GM12865 (cell line): ENCODE results near the gene ATXN7.
A peak's percentile ranks its signal among the peaks of the same experiment; 100 is the strongest.

Experiments
- DNase-seq: peaks from one replicate; pipeline ENCODE4 v3.0.0; 2010; ENCODE audit warnings: low read depth
- H3K4me3 ChIP-seq: 2 replicates; pipeline ENCODE4 v1.5.1; 2011; ENCODE audit warnings: mild to moderate bottlenecking, low read depth, low read length, control low read depth
- TF ChIP-seq, protein P1 (sequence below): IDR thresholded peaks from 2 replicates; pipeline ENCODE4 v1.5.1; 2011; ENCODE audit warnings: low read length, control low read depth, low read depth, inconsistent platforms; ENCODE audit not compliant: insufficient read depth; ENCODE audit errors: missing control alignments

The ATXN7 gene

DNA sequence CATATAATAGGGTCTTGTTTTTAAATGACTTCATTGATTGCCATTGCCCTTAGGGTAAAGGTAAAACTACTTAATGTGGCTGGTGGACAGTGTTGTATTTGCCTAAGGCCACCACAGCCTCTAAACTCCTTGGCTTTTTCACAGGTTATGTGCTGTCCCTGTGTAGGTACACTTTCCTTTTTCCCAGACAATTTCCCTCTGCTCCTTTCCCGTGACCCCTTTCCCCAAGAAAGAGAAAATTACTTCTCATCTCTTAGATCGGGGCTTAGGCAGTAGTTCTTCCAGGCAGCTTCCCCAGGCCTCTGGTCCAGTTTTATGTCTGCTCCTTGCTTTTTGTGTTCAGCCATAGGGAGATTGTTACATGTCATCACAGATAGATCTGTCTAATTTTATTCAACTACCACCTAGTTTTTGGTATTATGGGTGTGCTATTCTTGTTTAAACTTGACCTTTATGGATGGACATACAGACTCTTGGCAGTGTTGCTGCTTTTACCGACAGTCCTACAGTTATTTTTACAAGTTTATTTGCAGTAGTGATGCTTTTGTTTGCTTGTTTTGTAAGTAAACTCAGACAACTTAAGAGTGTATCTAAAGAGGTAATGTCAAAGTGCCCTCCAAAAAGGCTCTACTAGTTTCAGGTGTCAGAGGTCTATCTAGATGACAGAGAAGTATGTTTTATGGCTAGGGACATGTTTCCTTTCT, 69.0 kb downstream of the ATXN7 start:
- no peak for DNase-seq
- H3K4me3 ChIP-seq = no peak overlapping the region
- TF ChIP-seq, protein P1, sequence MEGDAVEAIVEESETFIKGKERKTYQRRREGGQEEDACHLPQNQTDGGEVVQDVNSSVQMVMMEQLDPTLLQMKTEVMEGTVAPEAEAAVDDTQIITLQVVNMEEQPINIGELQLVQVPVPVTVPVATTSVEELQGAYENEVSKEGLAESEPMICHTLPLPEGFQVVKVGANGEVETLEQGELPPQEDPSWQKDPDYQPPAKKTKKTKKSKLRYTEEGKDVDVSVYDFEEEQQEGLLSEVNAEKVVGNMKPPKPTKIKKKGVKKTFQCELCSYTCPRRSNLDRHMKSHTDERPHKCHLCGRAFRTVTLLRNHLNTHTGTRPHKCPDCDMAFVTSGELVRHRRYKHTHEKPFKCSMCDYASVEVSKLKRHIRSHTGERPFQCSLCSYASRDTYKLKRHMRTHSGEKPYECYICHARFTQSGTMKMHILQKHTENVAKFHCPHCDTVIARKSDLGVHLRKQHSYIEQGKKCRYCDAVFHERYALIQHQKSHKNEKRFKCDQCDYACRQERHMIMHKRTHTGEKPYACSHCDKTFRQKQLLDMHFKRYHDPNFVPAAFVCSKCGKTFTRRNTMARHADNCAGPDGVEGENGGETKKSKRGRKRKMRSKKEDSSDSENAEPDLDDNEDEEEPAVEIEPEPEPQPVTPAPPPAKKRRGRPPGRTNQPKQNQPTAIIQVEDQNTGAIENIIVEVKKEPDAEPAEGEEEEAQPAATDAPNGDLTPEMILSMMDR = no peak

DNA sequence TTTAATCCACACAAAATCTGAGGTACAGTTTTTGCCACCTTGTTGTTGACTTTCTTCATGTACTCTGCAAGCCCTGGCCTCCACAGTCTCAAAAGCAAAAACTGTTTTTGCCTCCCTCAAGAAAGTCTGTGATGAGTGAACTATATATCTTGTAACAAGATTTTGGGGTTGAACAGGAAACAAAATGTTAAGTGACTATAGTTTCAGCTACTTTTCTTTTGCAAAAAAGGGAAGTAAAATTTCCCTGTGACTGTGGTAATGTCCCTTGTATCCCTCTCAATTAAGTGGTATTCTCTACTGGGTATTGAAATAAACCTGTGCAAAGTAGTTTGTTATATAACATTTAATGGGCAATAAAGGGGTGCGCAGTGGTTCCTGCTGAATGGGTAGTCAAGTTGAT, 69.8 kb downstream of the ATXN7 start:
- TF ChIP-seq, protein P1 = no peak
- DNase-seq = peak; percentile 67
- no peak overlapping the region for H3K4me3 ChIP-seq

DNA sequence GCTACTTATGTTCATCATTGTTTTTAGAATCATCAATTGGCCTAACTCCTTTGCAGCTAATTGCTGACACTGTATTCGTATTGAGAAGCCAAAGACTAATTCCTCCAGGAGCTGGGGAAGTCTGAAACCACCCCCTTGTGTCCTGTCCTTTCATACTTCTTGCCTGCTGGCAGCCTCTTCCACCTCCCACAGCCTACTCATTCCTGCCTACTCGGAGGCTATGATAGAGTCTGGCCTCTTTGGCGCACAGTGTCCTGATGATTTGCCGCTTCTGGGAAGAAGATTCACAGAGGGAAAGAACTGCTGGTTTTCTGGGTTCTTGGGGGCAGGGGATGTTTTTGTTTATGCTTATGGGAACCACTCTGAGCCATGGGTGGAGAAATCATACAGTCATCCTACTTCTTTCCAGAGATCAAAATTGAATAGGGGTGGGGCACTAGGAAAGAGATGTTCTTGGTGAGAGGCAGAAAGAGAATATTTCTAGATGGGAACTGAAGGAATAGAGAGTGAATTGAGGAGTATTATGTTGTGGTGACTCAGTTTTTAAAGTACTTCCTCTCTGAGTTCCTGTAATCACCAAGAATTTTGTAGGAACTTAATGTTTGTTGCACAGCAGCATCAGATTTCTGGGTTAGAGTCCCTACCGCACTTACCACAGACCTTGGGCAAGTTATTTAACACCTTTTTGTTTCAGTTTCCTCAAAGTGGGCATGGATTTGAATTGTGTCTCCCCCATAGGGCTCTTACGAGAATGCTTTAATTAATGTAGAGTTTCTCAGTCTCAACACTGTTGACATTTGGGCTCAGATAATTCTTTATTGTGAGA, 70.6 kb downstream of the ATXN7 start:
- TF ChIP-seq, protein P1 = no peak
- DNase-seq = peak; percentile 52

DNA sequence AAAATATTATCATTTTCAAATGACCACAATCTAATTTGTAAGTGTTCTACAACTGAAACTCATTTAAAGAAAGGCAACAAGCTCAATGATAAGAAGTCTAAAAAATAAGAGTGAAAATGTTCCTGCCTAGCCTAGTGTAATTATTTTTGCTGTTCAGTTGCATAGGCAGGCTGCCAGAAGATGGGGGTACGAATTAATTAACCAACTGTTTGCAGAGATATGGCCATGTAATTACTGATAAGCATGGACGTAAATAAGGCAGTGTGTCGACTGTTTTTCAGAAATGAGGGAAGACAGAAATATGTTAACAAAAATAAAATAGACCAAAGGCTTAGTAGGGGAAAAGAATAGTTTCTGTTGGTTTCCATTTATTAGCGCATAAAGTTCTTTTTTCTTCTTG, 73.3 kb downstream of the ATXN7 start:
- TF ChIP-seq, protein P1 = no peak
- no peak for DNase-seq
- no peak overlapping the region for H3K4me3 ChIP-seq

More for the DNA sequence above, 70.6 kb downstream of the ATXN7 start:
- H3K4me3 ChIP-seq = no peak overlapping the region

DNA sequence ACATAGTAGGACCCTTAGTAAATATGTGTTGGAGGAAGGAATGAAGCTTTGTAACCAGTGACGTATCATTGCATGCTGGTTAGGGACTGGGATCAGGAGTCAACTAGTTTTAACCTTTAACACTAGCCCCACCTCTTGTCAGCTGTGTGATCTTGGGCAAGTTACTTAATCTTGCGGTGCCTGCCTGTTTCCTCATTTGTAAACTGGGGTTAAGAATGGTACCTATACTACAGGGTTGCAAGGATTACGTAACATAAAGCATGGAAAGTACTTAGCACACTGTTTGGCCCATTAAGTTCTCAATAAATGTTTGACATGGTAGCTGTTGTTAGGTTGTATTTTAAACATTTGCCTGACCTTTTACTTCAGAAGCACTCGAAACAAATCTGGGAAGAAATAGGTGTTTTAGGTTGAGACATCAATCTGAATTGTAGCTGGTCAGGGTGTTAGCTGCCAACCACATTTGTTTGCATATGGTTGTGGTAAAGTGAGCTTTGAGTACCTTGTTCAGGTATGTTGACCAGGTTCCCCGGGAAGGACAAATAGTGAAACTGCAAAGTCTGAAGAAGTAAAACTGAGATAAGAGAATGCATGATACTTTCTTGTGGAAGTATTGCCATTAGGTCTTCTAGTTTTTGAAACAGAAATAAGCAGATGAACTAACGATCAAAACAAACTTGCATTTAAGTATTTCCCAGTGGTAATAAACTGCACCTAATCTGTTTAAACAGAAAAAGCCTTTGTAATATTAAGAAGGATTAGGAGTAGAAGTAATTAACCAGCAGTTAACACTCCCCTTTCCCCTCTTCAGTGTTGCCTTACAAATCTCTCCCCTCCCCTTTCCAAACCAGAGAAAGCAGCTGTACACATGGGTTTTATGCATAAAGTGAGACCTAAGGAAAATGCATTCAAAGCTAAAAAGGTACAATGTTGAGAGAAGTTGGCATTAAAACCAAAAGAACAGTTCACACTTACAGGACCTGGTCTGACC, 74.3 kb downstream of the ATXN7 start:
- no peak overlapping the region for H3K4me3 ChIP-seq
- TF ChIP-seq, protein P1 = no peak
- DNase-seq = peak; percentile 72

DNA sequence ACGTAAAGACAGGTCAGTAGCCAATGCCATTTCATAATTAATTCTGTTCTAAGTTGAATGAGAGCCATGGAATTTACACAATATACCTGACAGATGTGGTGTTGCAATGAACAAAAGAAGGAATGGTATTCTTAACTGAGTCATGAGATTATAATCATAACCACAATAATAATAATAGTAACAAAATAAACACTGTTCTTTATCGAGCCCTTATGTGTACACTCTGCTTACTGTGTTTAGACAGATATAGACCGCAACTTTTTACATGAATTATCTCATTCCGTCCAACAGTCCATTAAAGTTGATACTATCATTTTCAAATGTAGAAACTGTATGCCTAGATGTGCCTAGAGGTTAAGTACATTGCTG, 76.7 kb downstream of the ATXN7 start:
- TF ChIP-seq, protein P1 = no peak
- no peak for DNase-seq

More for the DNA sequence above, 76.7 kb downstream of the ATXN7 start:
- H3K4me3 ChIP-seq = no peak overlapping the region
